CD14-positive monocyte (primary cell): ENCODE data around the gene ATP5F1B. TPM values are rescaled to one million over a fixed set of nuclear protein-coding genes. Genes with fewer than 3 reads are reported as not detected.
A peak's percentile ranks its signal among the peaks of the same experiment; 100 is the strongest.

Source experiments
- DNase-seq, 3 donors: peaks; one replicate each; pipeline ENCODE4 v3.0.0-alpha.2; 2011 to 2022
- H2AFZ ChIP-seq: 2 replicates; pipeline ENCODE4 v1.6.0; 2012; ENCODE audit warnings: mild to moderate bottlenecking, low read depth, low read length, inconsistent platforms; ENCODE audit not compliant: insufficient read depth, poor library complexity, severe bottlenecking
- H3K27ac ChIP-seq, 2 donors: 1 replicate in 1 of 2; 2 replicates in 1 of 2; pipeline ENCODE4 v1.5.1; 2012 to 2013; ENCODE audit warnings: low read length in 2 of 2, control low read depth in 1 of 2, inconsistent platforms in 1 of 2, low read depth in 1 of 2, mild to moderate bottlenecking in 1 of 2
- H3K27me3 ChIP-seq, 2 donors: one replicate each; pipeline versions ENCODE4 v1.6.0 to v1.6.1; 2011 to 2013; ENCODE audit warnings: low read length in 2 of 2; ENCODE audit not compliant: control insufficient read depth in 2 of 2, insufficient read depth in 2 of 2
- H3K36me3 ChIP-seq, 2 donors: replicated peaks in 1 of 2; 1 replicate in 1 of 2; 2 replicates in 1 of 2; pipeline versions ENCODE4 v1.5.1 to v1.6.1; 2012 to 2013; ENCODE audit warnings: low read length in 2 of 2, control low read depth in 1 of 2, inconsistent platforms in 1 of 2, mild to moderate bottlenecking in 1 of 2; ENCODE audit not compliant: insufficient read depth in 2 of 2, control insufficient read depth in 1 of 2
- H3K4me1 ChIP-seq, 2 donors: 1 replicate in 1 of 2; 2 replicates in 1 of 2; pipeline versions ENCODE4 v1.5.1 to v1.6.1; 2012 to 2013; ENCODE audit warnings: low read length in 2 of 2, control low read depth in 1 of 2, inconsistent platforms in 1 of 2, mild to moderate bottlenecking in 1 of 2, moderate library complexity in 1 of 2; ENCODE audit not compliant: insufficient read depth in 2 of 2, control insufficient read depth in 1 of 2
- H3K4me2 ChIP-seq: replicated peaks from 2 replicates; pipeline ENCODE3; 2012; ENCODE audit warnings: low read length, moderate library complexity, mild to moderate bottlenecking; ENCODE audit not compliant: poor library complexity, severe bottlenecking; ENCODE audit errors: extremely low read depth
- H3K4me3 ChIP-seq, 3 experiments: fragments of 200-600 bp in 1 of 3; sonication (generic) in 1 of 3; replicated peaks in 1 of 3; 1 replicate in 2 of 3; 2 replicates in 1 of 3; pipeline ENCODE4 v1.5.1; 2011 to 2013; ENCODE audit warnings: low read length in 3 of 3, mild to moderate bottlenecking in 3 of 3, control low read depth in 2 of 3, low read depth in 2 of 3, inconsistent platforms in 1 of 3, moderate library complexity in 1 of 3
- H3K79me2 ChIP-seq: 2 replicates; pipeline ENCODE4 v1.6.0; 2012; ENCODE audit warnings: mild to moderate bottlenecking, control low read depth, inconsistent platforms, low read length, moderate library complexity; ENCODE audit not compliant: insufficient read depth
- H3K9ac ChIP-seq: 2 replicates; pipeline ENCODE4 v1.6.0; 2017; ENCODE audit warnings: low read length, mild to moderate bottlenecking; ENCODE audit not compliant: insufficient read depth, poor library complexity, severe bottlenecking
- H3K9me3 ChIP-seq, 2 donors: replicated peaks in 1 of 2; 1 replicate in 1 of 2; 2 replicates in 1 of 2; pipeline versions ENCODE4 v1.5.1 to v1.6.1; 2012 to 2013; ENCODE audit warnings: low read length in 2 of 2, control low read depth in 1 of 2; ENCODE audit not compliant: control insufficient read depth in 1 of 2, insufficient read depth in 1 of 2
- H4K20me1 ChIP-seq: 2 replicates; pipeline ENCODE4 v1.6.0; 2012; ENCODE audit warnings: mild to moderate bottlenecking, low read length, control low read depth, moderate library complexity; ENCODE audit not compliant: insufficient read depth
- H3K27ac Mint-ChIP-seq, 7 donors: one replicate each; pipeline ENCODE4 v1.8.0; 2020; ENCODE audit warnings: mild to moderate bottlenecking in 7 of 7, mixed read lengths in 7 of 7, moderate library complexity in 6 of 7, inconsistent platforms in 2 of 7
- H3K27me3 Mint-ChIP-seq, 3 donors: one replicate each; pipeline ENCODE4 v1.8.0; 2021 to 2022; ENCODE audit warnings: low read depth in 3 of 3, mild to moderate bottlenecking in 3 of 3, mixed read lengths in 3 of 3, moderate library complexity in 3 of 3, inconsistent platforms in 1 of 3
- H3K36me3 Mint-ChIP-seq, 2 donors: one replicate each; pipeline ENCODE4 v1.8.0; 2020; ENCODE audit warnings: mixed read lengths in 2 of 2, inconsistent platforms in 1 of 2, mild to moderate bottlenecking in 1 of 2
- H3K4me1 Mint-ChIP-seq: one replicate; pipeline ENCODE4 v1.8.0; 2020; ENCODE audit warnings: mild to moderate bottlenecking, mixed read lengths
- H3K4me3 Mint-ChIP-seq, 2 donors: one replicate each; pipeline ENCODE4 v1.8.0; 2020; ENCODE audit warnings: mild to moderate bottlenecking in 2 of 2, mixed read lengths in 2 of 2, moderate library complexity in 1 of 2
- H3K9me3 Mint-ChIP-seq, 7 donors: one replicate each; pipeline ENCODE4 v1.8.0; 2020 to 2022; ENCODE audit warnings: mixed read lengths in 7 of 7, mild to moderate bottlenecking in 6 of 7, moderate library complexity in 6 of 7, inconsistent platforms in 2 of 7
- WGBS: methylation state at CpG from one replicate; pipeline ENCODE4 v1.1.5; 2013; ENCODE audit warnings: missing lambda C conversion rate; ENCODE audit not compliant: insufficient coverage; 5-methylcytosine and 5-hydroxymethylcytosine counted together
- intact Hi-C, 2 donors: fragments of 100-400 bp; cut with micrococcal nuclease; formaldehyde crosslinking; loops; one replicate each; pipeline versions ENCODE4 v1.15.0 to v1.15.1; 2023
- polyA plus RNA-seq, 3 donors: library from polyadenylated mRNA; depleted of rRNA in 1 of 3; unstranded in 2 of 3; stranded (reverse) in 1 of 3; fragments of 300-500 nt in 2 of 3; fragments of >200 nt in 1 of 3; fragmentation: Illumina TruSeq in 2 of 3; gene quantifications; 1 replicate in 2 of 3; 2 replicates in 1 of 3; pipeline ENCODE4 v1.2.3, GENCODE V29; 2012 to 2021
- TF ChIP-seq, protein P1 (sequence below): fragments of 200-600 bp; IDR thresholded peaks from one replicate; pipeline ENCODE4 v1.8.0; 2022; ENCODE audit warnings: antibody characterized with exemption, mild to moderate bottlenecking

ATP5F1B gene
- polyA plus RNA-seq, 3 donors: 554 to 1,093 (median 1,038) TPM

- Mint-ChIP-seq H3K27me3 (no peaks in the 10 kb centered on the region), H3K4me1 (peaks cover 76% of the 10 kb centered on the region), H3K4me3 (peak overlapping the region; percentile 95 to 99), H3K36me3 (peaks cover 18 to 26% of the 10 kb centered on the region in 2 donors), H3K27ac (peak overlapping the region; percentile 62 to 98 (median 87)), H3K9me3 (no peaks in the 10 kb centered on the region)
- Histone ChIP-seq H3K9ac (peak overlapping the region; percentile 68), H4K20me1 (peaks cover 55% of the 10 kb centered on the region), H3K4me2 (peak overlapping the region; percentile 99), H3K27me3 (no peaks in the 10 kb centered on the region), H3K79me2 (peaks cover 82% of the 10 kb centered on the region), H2AFZ (peak overlapping the region; percentile 64), H3K4me1 (peaks cover 66 to 81% of the 10 kb centered on the region in 2 donors), H3K9me3 (no peaks in the 10 kb centered on the region), H3K36me3 (peaks cover 18 to 22% of the 10 kb centered on the region in 2 donors), H3K4me3 (peak overlapping the region; percentile 68 to 94 (median 80)), H3K27ac (peak overlapping the region; percentile 29 to 92)
- TF ChIP-seq, protein P1, sequence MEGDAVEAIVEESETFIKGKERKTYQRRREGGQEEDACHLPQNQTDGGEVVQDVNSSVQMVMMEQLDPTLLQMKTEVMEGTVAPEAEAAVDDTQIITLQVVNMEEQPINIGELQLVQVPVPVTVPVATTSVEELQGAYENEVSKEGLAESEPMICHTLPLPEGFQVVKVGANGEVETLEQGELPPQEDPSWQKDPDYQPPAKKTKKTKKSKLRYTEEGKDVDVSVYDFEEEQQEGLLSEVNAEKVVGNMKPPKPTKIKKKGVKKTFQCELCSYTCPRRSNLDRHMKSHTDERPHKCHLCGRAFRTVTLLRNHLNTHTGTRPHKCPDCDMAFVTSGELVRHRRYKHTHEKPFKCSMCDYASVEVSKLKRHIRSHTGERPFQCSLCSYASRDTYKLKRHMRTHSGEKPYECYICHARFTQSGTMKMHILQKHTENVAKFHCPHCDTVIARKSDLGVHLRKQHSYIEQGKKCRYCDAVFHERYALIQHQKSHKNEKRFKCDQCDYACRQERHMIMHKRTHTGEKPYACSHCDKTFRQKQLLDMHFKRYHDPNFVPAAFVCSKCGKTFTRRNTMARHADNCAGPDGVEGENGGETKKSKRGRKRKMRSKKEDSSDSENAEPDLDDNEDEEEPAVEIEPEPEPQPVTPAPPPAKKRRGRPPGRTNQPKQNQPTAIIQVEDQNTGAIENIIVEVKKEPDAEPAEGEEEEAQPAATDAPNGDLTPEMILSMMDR: no peak
- intact Hi-C loops: no loop called here
- 1% methylated on average over 18 of the region's 27 CpGs for WGBS
- DNase-seq: peak in 1 of 3 donors; percentile 7
Observed at GRCh38 chr12:56634242-56634836, 11.4 kb downstream of the ATP5F1B start.

GRCh38 chr12:56633468-56634241, 12.1 kb downstream of the ATP5F1B start:
- H3K4me3 Mint-ChIP-seq: peak overlapping the region; percentile 95 to 99
- TF ChIP-seq, protein P1: no peak
- peaks cover 53% of the 10 kb centered on the region for H4K20me1 ChIP-seq
- no peaks in the 10 kb centered on the region for H3K27me3 ChIP-seq
- peaks cover 12 to 19% of the 10 kb centered on the region in 2 donors for H3K36me3 Mint-ChIP-seq
- peaks cover 79% of the 10 kb centered on the region for H3K4me1 Mint-ChIP-seq
- no peaks in the 10 kb centered on the region for H3K9me3 Mint-ChIP-seq
- intact Hi-C loops: no loop called here
- peak overlapping the region in 5 of 7 donors; percentile 13 to 98 (median 87) for H3K27ac Mint-ChIP-seq
- H2AFZ ChIP-seq: peak overlapping the region; percentile 64
- peaks cover 82% of the 10 kb centered on the region for H3K79me2 ChIP-seq
- peak overlapping the region in 1 of 2 donors; percentile 92 for H3K27ac ChIP-seq
- H3K27me3 Mint-ChIP-seq: no peaks in the 10 kb centered on the region
- H3K4me1 ChIP-seq: peaks cover 68 to 82% of the 10 kb centered on the region in 2 donors
- H3K36me3 ChIP-seq: peaks cover 12 to 16% of the 10 kb centered on the region in 2 donors
- H3K4me2 ChIP-seq: peak overlapping the region; percentile 99
- no peaks in the 10 kb centered on the region for H3K9me3 ChIP-seq
- no peak for DNase-seq
- peak overlapping the region; percentile 68 to 94 (median 80) for H3K4me3 ChIP-seq
- 80% methylated on average over 6 of the region's 12 CpGs for WGBS
- H3K9ac ChIP-seq: peak overlapping the region; percentile 68
